Peyer's patch (tissue), 4 donors: Measurements from ENCODE around the gene GREM1. TPM values are rescaled to one million over a fixed set of nuclear protein-coding genes. Genes with fewer than 3 reads are reported as not detected.

ENCODE experiments used
- DNase-seq, 3 donors: peaks; one replicate each; pipeline ENCODE4 v3.0.0-alpha.2; 2017 to 2019
- H3K27ac ChIP-seq, 4 donors: fragments of 200-600 bp; sonication (generic); one replicate each; pipeline ENCODE4 v1.5.1; 2016 to 2019
- H3K27me3 ChIP-seq, 2 donors: fragments of 200-600 bp; sonication (generic); one replicate each; pipeline ENCODE4 v1.5.1; 2019
- H3K36me3 ChIP-seq, 3 donors: fragments of 200-600 bp; sonication (generic); one replicate each; pipeline ENCODE4 v1.5.1; 2016 to 2019
- H3K4me1 ChIP-seq, 4 donors: fragments of 200-600 bp; sonication (generic); one replicate each; pipeline ENCODE4 v1.5.1; 2016 to 2019
- H3K4me3 ChIP-seq, 4 donors: fragments of 200-600 bp; sonication (generic); 1 replicate in 3 of 4; 2 replicates in 1 of 4; pipeline ENCODE4 v1.5.1; 2016 to 2019; ENCODE audit warnings: mild to moderate bottlenecking in 1 of 4
- H3K9me3 ChIP-seq, 4 donors: fragments of 200-600 bp; sonication (generic); one replicate each; pipeline ENCODE4 v1.5.1; 2016 to 2019; ENCODE audit warnings: mild to moderate bottlenecking in 1 of 4
- CTCF ChIP-seq, 6 experiments: fragments of 450-650 bp in 4 of 6; fragments of 200-600 bp in 2 of 6; sonication (generic) in 1 of 6; IDR thresholded peaks; one replicate each; pipeline ENCODE4 v1.5.1; 2017 to 2019; ENCODE audit warnings: antibody characterized with exemption in 6 of 6, mild to moderate bottlenecking in 3 of 6, moderate library complexity in 1 of 6
- POLR2A ChIP-seq, 2 donors: fragments of 450-650 bp; IDR thresholded peaks; one replicate each; pipeline ENCODE4 v1.5.1; 2017; ENCODE audit warnings: antibody characterized with exemption in 2 of 2, mild to moderate bottlenecking in 2 of 2, moderate library complexity in 2 of 2
- total RNA-seq, 4 donors: library from RNA; depleted of rRNA; stranded (reverse); fragments of >200 nt; gene quantifications; one replicate each; pipeline ENCODE4 v1.1.0, GENCODE V29; 2016

The GREM1 gene
- total RNA-seq, 4 donors from 2014 or later, result 3.0 to 13.3 (median 6.6) TPM

GRCh38 chr15:32690941-32691688, 26.7 kb upstream of the GREM1 start:
- Histone ChIP-seq H3K4me1 (no peaks in the 10 kb centered on the region), H3K9me3 (peaks cover 0 to 5% (median 0%) of the 10 kb centered on the region in 4 donors), H3K36me3 (no peaks in the 10 kb centered on the region), H3K27ac (no peak overlapping the region), H3K4me3 (no peak overlapping the region), H3K27me3 (no peaks in the 10 kb centered on the region)
- TF ChIP-seq CTCF (IDR thresholded peaks at IDR 0.05) (no peak), POLR2A (IDR thresholded peaks at IDR 0.05) (no peak)
- no peak for DNase-seq

GRCh38 chr15:32691689-32692038, 26.1 kb upstream of the GREM1 start:
- no peak overlapping the region for H3K4me3 ChIP-seq
- no peaks in the 10 kb centered on the region for H3K36me3 ChIP-seq
- H3K4me1 ChIP-seq, result no peaks in the 10 kb centered on the region
- TF ChIP-seq CTCF (IDR thresholded peaks at IDR 0.05) (no peak), POLR2A (IDR thresholded peaks at IDR 0.05) (no peak)
- H3K27me3 ChIP-seq, result no peaks in the 10 kb centered on the region
- no peak for DNase-seq
- H3K9me3 ChIP-seq, result peaks cover 0 to 5% (median 0%) of the 10 kb centered on the region in 4 donors
- H3K27ac ChIP-seq, result no peak overlapping the region

GRCh38 chr15:32692286-32692685, 25.5 kb upstream of the GREM1 start:
- no peak overlapping the region for H3K4me3 ChIP-seq
- H3K4me1 ChIP-seq, result no peaks in the 10 kb centered on the region
- DNase-seq, result no peak
- no peaks in the 10 kb centered on the region for H3K27me3 ChIP-seq
- no peak overlapping the region for H3K27ac ChIP-seq
- no peaks in the 10 kb centered on the region for H3K36me3 ChIP-seq
- no peak for TF ChIP-seq CTCF (IDR thresholded peaks at IDR 0.05)
- no peak for TF ChIP-seq POLR2A (IDR thresholded peaks at IDR 0.05)
- H3K9me3 ChIP-seq, result peaks cover 0 to 5% (median 0%) of the 10 kb centered on the region in 4 donors

GRCh38 chr15:32694222-32694983, 23.4 kb upstream of the GREM1 start:
- no peak for DNase-seq
- TF ChIP-seq POLR2A (IDR thresholded peaks at IDR 0.05), result no peak
- no peak for TF ChIP-seq CTCF (IDR thresholded peaks at IDR 0.05)
- H3K4me3 ChIP-seq, result no peak overlapping the region

GRCh38 chr15:32698773-32699390, 18.9 kb upstream of the GREM1 start:
- H3K4me1 ChIP-seq, result no peaks in the 10 kb centered on the region
- H3K27ac ChIP-seq, result no peak overlapping the region
- no peaks in the 10 kb centered on the region for H3K9me3 ChIP-seq
- no peaks in the 10 kb centered on the region for H3K27me3 ChIP-seq
- TF ChIP-seq CTCF (IDR thresholded peaks at IDR 0.05) (no peak), POLR2A (IDR thresholded peaks at IDR 0.05) (no peak)
- no peaks in the 10 kb centered on the region for H3K36me3 ChIP-seq
- no peak overlapping the region for H3K4me3 ChIP-seq
- no peak for DNase-seq

More at GRCh38 chr15:32694222-32694983, 23.4 kb upstream of the GREM1 start:
- no peaks in the 10 kb centered on the region for H3K4me1 ChIP-seq
- H3K27ac ChIP-seq, result no peak overlapping the region
- H3K27me3 ChIP-seq, result no peaks in the 10 kb centered on the region
- peaks cover 0 to 5% (median 0%) of the 10 kb centered on the region in 4 donors for H3K9me3 ChIP-seq
- H3K36me3 ChIP-seq, result no peaks in the 10 kb centered on the region
